GM12878 (cell line): Measurements from ENCODE around the gene KCNMB2. TPM values are rescaled to one million over a fixed set of nuclear protein-coding genes. Genes with fewer than 3 reads are reported as not detected.

Source experiments
- ATAC-seq: fragments of 200-7000 bp; cut with Tn5 transposase; 3 replicates; pipeline ENCODE4 v1.9.1; 2020; ENCODE audit warnings: mild to moderate bottlenecking, moderate library complexity
- BruUV-seq: library from RNA; stranded (reverse); fragments of 400-500 nt; replicated peaks from 2 replicates; lab custom pipeline; 2021; lab: Mats Ljungman, UMichigan
- CTCF ChIA-PET: fragments of 300-600 bp; sonication (Branson Sonifier 250); formaldehyde crosslinking; extraction: SDS; loops from one replicate; lab custom pipeline; 2021; ENCODE audit warnings: inconsistent platforms; lab: Yijun Ruan, JAX
- POLR2A ChIA-PET: fragments of 350-600 bp; formaldehyde crosslinking; extraction: SDS; loops from one replicate; lab custom pipeline; 2021; ENCODE audit warnings: inconsistent platforms; lab: Charles Lee
- RAD21 ChIA-PET: fragments of 300-600 bp; sonication (Branson Sonifier 250); formaldehyde crosslinking; loops from one replicate; lab custom pipeline; 2023; ENCODE audit warnings: antibody characterized with exemption; ENCODE audit not compliant: unreplicated experiment; lab: Charles Lee
- SMC1A ChIA-PET: fragments of 300-600 bp; sonication (Branson Sonifier 250); formaldehyde crosslinking; loops from one replicate; lab custom pipeline; 2023; ENCODE audit not compliant: unreplicated experiment, uncharacterized antibody; lab: Charles Lee
- DNase-seq: peaks from one replicate; pipeline ENCODE4 v3.0.0-alpha.2; 2011; ENCODE audit warnings: low read depth, low spot score
- FAIRE-seq: peaks from 3 replicates; lab custom pipeline; 2011; peaks lifted over from hg19 to GRCh38; lab: Jason Lieb, UNC
- H2AFZ ChIP-seq: 2 replicates; pipeline ENCODE4 v1.6.0; 2011; ENCODE audit warnings: low read depth, low read length, control low read depth; ENCODE audit not compliant: control insufficient read depth
- H3K27ac ChIP-seq: 2 replicates; pipeline ENCODE4 v1.5.1; 2011; ENCODE audit warnings: control low read depth; ENCODE audit not compliant: control insufficient read depth, insufficient read depth
- H3K27me3 ChIP-seq, 2 experiments: replicated peaks in 1 of 2; 2 replicates each; pipeline versions ENCODE4 v1.6.0 to v1.6.1; 2011; ENCODE audit warnings: low read length in 1 of 2; ENCODE audit not compliant: control insufficient read depth in 2 of 2, insufficient read depth in 2 of 2
- H3K36me3 ChIP-seq, 2 experiments: 2 replicates each; pipeline ENCODE4 v1.5.1; 2011; ENCODE audit warnings: low read length in 1 of 2; ENCODE audit not compliant: control insufficient read depth in 2 of 2, insufficient read depth in 2 of 2
- H3K4me1 ChIP-seq: 2 replicates; pipeline ENCODE4 v1.6.1; 2011; ENCODE audit warnings: mild to moderate bottlenecking, low read length, moderate library complexity, mixed read lengths; ENCODE audit not compliant: control insufficient read depth, insufficient read depth
- H3K4me2 ChIP-seq: 2 replicates; pipeline ENCODE4 v1.6.0; 2011; ENCODE audit warnings: control low read depth; ENCODE audit not compliant: control insufficient read depth, insufficient read depth
- H3K4me3 ChIP-seq: fragments of 200-600 bp; sonication (generic); 2 replicates; pipeline ENCODE4 v1.5.1; 2016
- H3K79me2 ChIP-seq: 2 replicates; pipeline ENCODE4 v1.6.0; 2011; ENCODE audit warnings: low read length; ENCODE audit not compliant: control insufficient read depth, insufficient read depth
- H3K9ac ChIP-seq: 2 replicates; pipeline ENCODE4 v1.8.0; 2011; ENCODE audit warnings: low read length, control low read depth, mixed read lengths; ENCODE audit not compliant: control insufficient read depth, insufficient read depth
- H3K9me3 ChIP-seq: replicated peaks from 3 replicates; pipeline ENCODE4 v1.5.1; 2011; ENCODE audit warnings: mild to moderate bottlenecking, low read length; ENCODE audit not compliant: control insufficient read depth, insufficient read depth
- H4K20me1 ChIP-seq: 2 replicates; pipeline ENCODE4 v1.6.0; 2011; ENCODE audit not compliant: control insufficient read depth, insufficient read depth
- BRCA1 ChIP-seq: IDR thresholded peaks from 2 replicates; pipeline ENCODE4 v1.6.1; 2011; ENCODE audit warnings: low read depth, low read length, improper control_type of control experiment
- CBFB ChIP-seq: IDR thresholded peaks from 2 replicates; pipeline ENCODE4 v1.6.1; 2016; ENCODE audit warnings: antibody characterized with exemption, low read depth
- CBX5 ChIP-seq: sonication (generic); IDR thresholded peaks from 2 replicates; pipeline ENCODE4 v1.6.1; 2016; ENCODE audit warnings: low read depth, moderate library complexity, mild to moderate bottlenecking, inconsistent platforms
- CEBPB ChIP-seq, 2 experiments: fragments of 150-350 bp in 1 of 2; IDR thresholded peaks; 2 replicates each; pipeline ENCODE4 v1.6.1; 2012 to 2014; ENCODE audit warnings: low read depth in 2 of 2, low read length in 2 of 2, borderline replicate concordance in 1 of 2, inconsistent platforms in 1 of 2
- CHD4 ChIP-seq: fragments of 200-600 bp; sonication (generic); IDR thresholded peaks from 2 replicates; pipeline ENCODE4 v1.6.1; 2016; ENCODE audit warnings: mild to moderate bottlenecking
- EED ChIP-seq: sonication (generic); IDR thresholded peaks from 2 replicates; pipeline ENCODE4 v1.6.1; 2016; ENCODE audit warnings: antibody characterized with exemption, low read depth
- FOS ChIP-seq: IDR thresholded peaks from 3 replicates; pipeline ENCODE4 v1.6.1; 2011; ENCODE audit warnings: borderline replicate concordance; ENCODE audit not compliant: insufficient read length; ENCODE audit errors: extremely low read depth
- FOXK2 ChIP-seq: fragments of 450-650 bp; IDR thresholded peaks from 2 replicates; pipeline ENCODE4 v1.6.1; 2017; ENCODE audit warnings: mild to moderate bottlenecking, moderate library complexity
- MXI1 ChIP-seq: fragments of 150-350 bp; IDR thresholded peaks from 2 replicates; pipeline ENCODE4 v1.6.1; 2011; ENCODE audit warnings: low read depth, mild to moderate bottlenecking, inconsistent platforms, low read length, improper control_type of control experiment
- RCOR1 ChIP-seq: conservative IDR thresholded peaks from 2 replicates; pipeline ENCODE4 v1.6.1; 2012; ENCODE audit warnings: low read depth, low read length, improper control_type of control experiment
- SP1 ChIP-seq: IDR thresholded peaks from one replicate; pipeline ENCODE4 v1.6.1; 2011; ENCODE audit warnings: low read depth, low read length
- SRF ChIP-seq, 2 experiments: IDR thresholded peaks; 2 replicates each; pipeline ENCODE4 v1.6.1; 2011; ENCODE audit warnings: low read depth in 2 of 2, low read length in 2 of 2, mild to moderate bottlenecking in 1 of 2, moderate library complexity in 1 of 2
- ZBED1 ChIP-seq: IDR thresholded peaks from 2 replicates; pipeline ENCODE4 v1.6.1; 2016; ENCODE audit warnings: borderline replicate concordance
- in situ Hi-C: fragments of 300-500 bp; cut with MboI; formaldehyde crosslinking; loops from 9 replicates; pipeline ENCODE4 v1.14.3; 2018; ENCODE audit warnings: mixed read lengths
- intact Hi-C: fragments of 100-400 bp; cut with micrococcal nuclease; formaldehyde crosslinking; loops from one replicate; pipeline ENCODE4 v1.14.2; 2022; ENCODE audit not compliant: unreplicated experiment
- polyA plus RNA-seq, 11 experiments: library from polyadenylated mRNA; depleted of rRNA in 4 of 11; unstranded in 6 of 11; stranded (reverse) in 5 of 11; fragments of >200 nt; fragmentation: Nextera tagmentation in 4 of 11; fragmentation: Illumina TruSeq in 1 of 11; extraction: Ambion mirVana in 4 of 11; extraction: Trizol in 1 of 11; gene quantifications; 1 replicate in 1 of 11; 2 replicates in 10 of 11; pipeline versions ENCODE4 v1.2.1 to v1.2.3, GENCODE V29; 2011 to 2016; ENCODE audit warnings: inconsistent platforms in 2 of 11, missing spikeins in 2 of 11, low read depth in 1 of 11
- total RNA-seq, 4 experiments: library from RNA; depleted of rRNA in 3 of 4; stranded (reverse); fragments of >200 nt in 3 of 4; fragmentation: Illumina TruSeq in 1 of 4; extraction: Trizol in 1 of 4; gene quantifications; 2 replicates each; pipeline versions ENCODE4 v1.2.1 to v1.2.3, GENCODE V29; 2013 to 2021
- TF ChIP-seq, protein P1 (sequence below): fragments of 450-650 bp; IDR thresholded peaks from 2 replicates; pipeline ENCODE4 v1.6.1; 2017; ENCODE audit warnings: low read depth, mild to moderate bottlenecking, moderate library complexity
- TF ChIP-seq, protein P2 (sequence below): fragments of 450-650 bp; IDR thresholded peaks from 2 replicates; pipeline ENCODE4 v1.6.1; 2018; ENCODE audit warnings: mild to moderate bottlenecking, low read depth, moderate library complexity; ENCODE audit not compliant: partially characterized antibody
- TF ChIP-seq, protein P3 (sequence below): fragments of 450-650 bp; IDR thresholded peaks from 2 replicates; pipeline ENCODE4 v1.6.1; 2016; ENCODE audit warnings: mild to moderate bottlenecking

The KCNMB2 gene
- total and polyA plus RNA-seq, 10 of the 15 experiments (the other 5 are each of a cell fraction or from before 2014, with no cell fraction given), result 0.22 to 18.8 (median 11.0) TPM

DNA sequence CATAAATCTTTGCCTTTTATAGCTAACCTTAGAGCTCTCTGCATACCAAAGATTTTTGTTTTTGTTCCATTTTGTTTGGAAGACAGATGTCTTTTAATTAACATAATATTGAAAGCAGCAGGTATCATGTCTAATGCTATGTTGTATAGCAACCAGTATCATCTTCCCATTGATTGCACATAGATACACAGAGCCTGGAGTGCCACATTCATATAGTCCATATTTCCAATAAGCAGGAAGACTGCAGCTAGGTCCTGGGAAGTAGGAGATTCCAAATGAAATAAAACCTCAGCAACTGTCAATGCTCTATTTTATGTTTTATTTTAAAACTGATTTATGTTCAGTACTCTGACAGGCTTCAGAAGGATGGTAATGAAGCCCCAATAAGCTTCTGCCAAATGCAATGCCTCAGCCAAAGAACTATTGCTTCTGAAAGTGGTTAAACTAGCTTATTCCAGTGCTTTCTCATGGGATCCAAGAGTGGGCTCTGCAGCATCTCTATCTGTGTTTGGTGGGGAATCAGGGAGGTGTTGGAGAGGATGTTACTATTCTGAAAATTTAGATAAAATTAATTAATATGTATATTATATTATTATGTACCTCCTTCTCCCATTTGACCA, 6.5 kb upstream of the KCNMB2 start:
- SMC1A ChIA-PET, result interaction anchor here (1.3 to 1.4 kb wide), 2 partner anchors 9 to 10 kb away, joined by 4 to 7 read pairs; no protein-coding TSS in a partner anchor
- Histone ChIP-seq H3K4me3 (no peak overlapping the region), H3K4me2 (no peak overlapping the region), H3K79me2 (no peaks in the 10 kb centered on the region), H4K20me1 (no peaks in the 10 kb centered on the region), H3K9me3 (no peaks in the 10 kb centered on the region; the same call in 2 of the 3 replicates), H3K27me3 (no peaks in the 10 kb centered on the region), H2AFZ (no peak overlapping the region), H3K36me3 (no peaks in the 10 kb centered on the region), H3K4me1 (peaks cover 10% of the 10 kb centered on the region), H3K27ac (no peak overlapping the region), H3K9ac (no peak overlapping the region)
- no peak for TF ChIP-seq MXI1
- TF ChIP-seq FOS, result no peak
- TF ChIP-seq CBX5, result no peak
- TF ChIP-seq CHD4, result no peak
- TF ChIP-seq, protein P1, sequence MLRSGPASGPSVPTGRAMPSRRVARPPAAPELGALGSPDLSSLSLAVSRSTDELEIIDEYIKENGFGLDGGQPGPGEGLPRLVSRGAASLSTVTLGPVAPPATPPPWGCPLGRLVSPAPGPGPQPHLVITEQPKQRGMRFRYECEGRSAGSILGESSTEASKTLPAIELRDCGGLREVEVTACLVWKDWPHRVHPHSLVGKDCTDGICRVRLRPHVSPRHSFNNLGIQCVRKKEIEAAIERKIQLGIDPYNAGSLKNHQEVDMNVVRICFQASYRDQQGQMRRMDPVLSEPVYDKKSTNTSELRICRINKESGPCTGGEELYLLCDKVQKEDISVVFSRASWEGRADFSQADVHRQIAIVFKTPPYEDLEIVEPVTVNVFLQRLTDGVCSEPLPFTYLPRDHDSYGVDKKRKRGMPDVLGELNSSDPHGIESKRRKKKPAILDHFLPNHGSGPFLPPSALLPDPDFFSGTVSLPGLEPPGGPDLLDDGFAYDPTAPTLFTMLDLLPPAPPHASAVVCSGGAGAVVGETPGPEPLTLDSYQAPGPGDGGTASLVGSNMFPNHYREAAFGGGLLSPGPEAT, result no peak
- TF ChIP-seq ZBED1, result no peak
- TF ChIP-seq BRCA1, result no peak
- TF ChIP-seq SP1, result no peak
- no peak for TF ChIP-seq CEBPB (IDR thresholded peaks at IDR 0.05; ENCODE audit: borderline replicate concordance in 1 of 2, low read depth in 2 of 2, low read length in 2 of 2)
- no peak for TF ChIP-seq SRF (IDR thresholded peaks at IDR 0.05; ENCODE audit: low read depth in 2 of 2, low read length in 2 of 2)
- TF ChIP-seq, protein P2, sequence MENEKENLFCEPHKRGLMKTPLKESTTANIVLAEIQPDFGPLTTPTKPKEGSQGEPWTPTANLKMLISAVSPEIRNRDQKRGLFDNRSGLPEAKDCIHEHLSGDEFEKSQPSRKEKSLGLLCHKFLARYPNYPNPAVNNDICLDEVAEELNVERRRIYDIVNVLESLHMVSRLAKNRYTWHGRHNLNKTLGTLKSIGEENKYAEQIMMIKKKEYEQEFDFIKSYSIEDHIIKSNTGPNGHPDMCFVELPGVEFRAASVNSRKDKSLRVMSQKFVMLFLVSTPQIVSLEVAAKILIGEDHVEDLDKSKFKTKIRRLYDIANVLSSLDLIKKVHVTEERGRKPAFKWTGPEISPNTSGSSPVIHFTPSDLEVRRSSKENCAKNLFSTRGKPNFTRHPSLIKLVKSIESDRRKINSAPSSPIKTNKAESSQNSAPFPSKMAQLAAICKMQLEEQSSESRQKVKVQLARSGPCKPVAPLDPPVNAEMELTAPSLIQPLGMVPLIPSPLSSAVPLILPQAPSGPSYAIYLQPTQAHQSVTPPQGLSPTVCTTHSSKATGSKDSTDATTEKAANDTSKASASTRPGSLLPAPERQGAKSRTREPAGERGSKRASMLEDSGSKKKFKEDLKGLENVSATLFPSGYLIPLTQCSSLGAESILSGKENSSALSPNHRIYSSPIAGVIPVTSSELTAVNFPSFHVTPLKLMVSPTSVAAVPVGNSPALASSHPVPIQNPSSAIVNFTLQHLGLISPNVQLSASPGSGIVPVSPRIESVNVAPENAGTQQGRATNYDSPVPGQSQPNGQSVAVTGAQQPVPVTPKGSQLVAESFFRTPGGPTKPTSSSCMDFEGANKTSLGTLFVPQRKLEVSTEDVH, result no peak
- no peak for TF ChIP-seq RCOR1
- TF ChIP-seq, protein P3, sequence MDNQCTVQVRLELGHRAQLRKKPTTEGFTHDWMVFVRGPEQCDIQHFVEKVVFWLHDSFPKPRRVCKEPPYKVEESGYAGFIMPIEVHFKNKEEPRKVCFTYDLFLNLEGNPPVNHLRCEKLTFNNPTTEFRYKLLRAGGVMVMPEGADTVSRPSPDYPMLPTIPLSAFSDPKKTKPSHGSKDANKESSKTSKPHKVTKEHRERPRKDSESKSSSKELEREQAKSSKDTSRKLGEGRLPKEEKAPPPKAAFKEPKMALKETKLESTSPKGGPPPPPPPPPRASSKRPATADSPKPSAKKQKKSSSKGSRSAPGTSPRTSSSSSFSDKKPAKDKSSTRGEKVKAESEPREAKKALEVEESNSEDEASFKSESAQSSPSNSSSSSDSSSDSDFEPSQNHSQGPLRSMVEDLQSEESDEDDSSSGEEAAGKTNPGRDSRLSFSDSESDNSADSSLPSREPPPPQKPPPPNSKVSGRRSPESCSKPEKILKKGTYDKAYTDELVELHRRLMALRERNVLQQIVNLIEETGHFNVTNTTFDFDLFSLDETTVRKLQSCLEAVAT, result no peak
- no peak for TF ChIP-seq CBFB
- no peak for TF ChIP-seq EED
- no peak for TF ChIP-seq FOXK2
- RAD21 ChIA-PET, result no interaction called here
- BruUV-seq, result no TSS peak
- CTCF ChIA-PET, result no interaction called here
- FAIRE-seq (no peak), DNase-seq (no peak), ATAC-seq (no peak)
- intact Hi-C loops, result loop anchor here (5.0 kb wide), 1 partner anchor 788 kb away; no protein-coding TSS in a partner anchor
- in situ Hi-C loops, result no loop called here
- POLR2A ChIA-PET, result interaction anchor here (0.5 to 1.1 kb wide), 2 partner anchors 26 to 48 kb away, joined by 3 to 7 read pairs; no protein-coding TSS in a partner anchor
